ENCODE data around the gene BMPR1B.

The BMPR1B gene

DNA sequence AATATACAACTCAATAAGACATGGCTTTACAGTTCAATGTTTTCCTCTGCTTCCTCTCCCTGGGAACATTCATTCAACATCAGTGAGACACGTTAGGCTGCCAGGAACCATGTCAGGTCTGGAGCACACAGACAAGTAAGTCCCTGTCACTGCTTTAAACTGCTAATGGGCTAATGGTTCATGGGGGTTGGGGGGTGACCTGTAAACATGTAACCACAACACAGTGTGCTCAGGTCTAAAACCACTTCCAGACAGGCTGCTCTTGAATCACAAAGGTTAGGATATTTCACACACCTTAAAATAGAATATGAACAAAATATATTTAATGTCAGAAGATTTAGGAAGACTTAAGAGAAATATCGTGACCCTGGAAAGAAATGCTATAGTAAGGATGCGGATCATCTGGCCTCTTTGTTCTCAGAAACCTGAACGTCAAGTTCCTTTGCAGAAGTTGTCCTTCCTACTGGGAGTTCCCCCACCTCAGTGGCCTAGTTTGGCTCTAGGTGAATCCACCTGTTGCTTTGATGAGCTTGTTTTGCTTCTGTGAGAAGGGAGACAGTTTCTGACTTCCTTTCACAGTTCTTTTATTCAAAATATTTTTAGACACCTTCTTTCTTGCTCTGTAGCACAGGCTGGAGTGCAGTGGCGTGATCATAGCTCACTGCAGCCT lies 431.1 kb downstream of the BMPR1B start:
- no peak for DNase-seq (ENCODE audit: low spot score)

DNA sequence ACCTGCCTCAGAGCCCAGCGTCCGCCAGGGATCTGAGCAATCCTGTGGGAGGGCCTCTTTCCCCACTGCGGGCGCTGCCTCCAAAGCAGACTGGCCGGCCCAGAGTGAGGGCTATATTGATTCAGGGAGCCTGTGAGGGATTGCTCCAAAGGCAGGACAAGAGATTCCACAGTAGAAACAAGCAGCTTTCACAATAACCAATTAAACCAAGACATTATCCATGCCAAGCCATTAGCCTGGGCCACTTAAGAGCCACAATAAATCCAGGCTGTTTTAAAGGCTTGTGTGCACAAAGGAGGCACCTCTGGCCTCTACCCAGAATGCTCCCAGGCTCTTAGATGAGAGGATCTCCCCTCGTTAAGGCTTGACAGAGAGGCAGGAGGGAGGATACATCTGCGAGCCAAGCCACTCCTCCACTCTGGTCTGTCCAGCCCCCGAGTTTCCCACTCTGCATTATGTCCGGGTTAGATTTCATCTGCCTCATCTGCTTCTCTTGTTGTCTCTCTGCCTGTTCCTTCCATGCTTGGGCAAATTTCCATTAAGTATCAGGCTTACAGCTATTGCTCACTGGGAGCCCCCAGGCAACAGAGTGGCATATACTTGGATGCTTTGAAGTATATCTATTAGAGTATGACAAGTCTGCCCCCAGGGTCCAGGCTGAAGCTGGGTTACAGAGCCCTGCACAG lies 433.1 kb downstream of the BMPR1B start:
- DNase-seq (ENCODE audit: low spot score): no peak

DNA sequence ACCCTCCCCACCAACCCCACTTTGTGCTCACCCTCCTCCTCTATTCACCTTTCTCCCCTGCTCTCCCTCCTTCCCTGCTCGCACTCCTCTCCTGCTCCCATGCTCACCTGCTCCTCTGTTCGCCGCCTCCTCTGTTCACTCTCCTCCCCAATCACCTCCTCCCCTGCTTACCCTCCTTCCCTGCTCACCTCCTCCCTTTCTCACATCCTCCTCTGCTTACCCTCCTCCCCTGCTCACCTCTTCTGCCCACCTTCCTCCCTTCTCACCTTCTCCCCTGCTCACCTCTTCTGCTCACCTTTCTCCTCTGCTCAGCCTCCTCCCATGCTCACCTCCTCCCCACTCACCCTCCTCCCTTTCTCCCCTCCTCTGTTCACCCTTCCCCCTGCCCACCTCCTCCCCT lies 433.8 kb downstream of the BMPR1B start:
- DNase-seq (ENCODE audit: low spot score): no peak

DNA sequence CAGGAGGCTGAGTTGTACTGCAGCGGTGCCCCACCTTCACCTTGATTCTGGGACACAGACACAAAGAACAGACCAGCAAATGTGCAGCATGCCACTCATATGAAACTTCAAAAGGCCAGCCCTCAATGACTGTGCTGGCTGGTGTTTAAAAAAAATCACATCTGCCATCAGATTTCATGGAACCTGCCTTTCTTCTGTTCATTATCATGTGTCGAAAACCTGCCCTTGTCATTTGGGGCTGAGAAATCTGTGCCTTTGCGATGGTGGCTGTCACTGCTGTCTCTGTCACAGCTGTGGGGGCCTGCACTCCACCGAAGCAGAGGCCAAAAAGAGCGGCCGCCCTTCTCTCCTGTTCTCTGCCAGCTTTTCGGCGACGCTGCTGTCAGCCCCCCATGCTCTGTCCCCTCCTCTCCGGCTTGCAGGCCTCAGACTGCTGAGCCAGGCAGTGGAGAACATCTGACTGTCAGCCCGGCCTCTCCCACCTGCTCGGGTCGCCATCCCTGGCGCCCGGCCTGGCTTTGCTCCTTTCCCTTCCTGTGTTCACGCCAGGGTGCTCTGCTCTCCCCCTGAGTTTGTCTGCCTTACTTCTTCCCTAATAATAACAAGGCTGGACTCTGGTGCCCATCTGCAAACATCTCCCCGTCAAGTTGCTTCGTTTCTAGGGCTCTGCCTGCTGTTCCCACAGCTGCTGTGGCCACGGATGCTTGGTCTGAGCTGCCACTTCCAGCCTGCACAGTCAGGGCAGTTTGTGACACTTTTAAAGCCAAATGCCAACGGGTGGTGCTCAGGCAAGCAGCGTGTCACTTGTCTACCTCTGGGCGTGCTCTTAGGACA lies 435.9 kb downstream of the BMPR1B start:
- DNase-seq (ENCODE audit: low spot score): no peak

DNA sequence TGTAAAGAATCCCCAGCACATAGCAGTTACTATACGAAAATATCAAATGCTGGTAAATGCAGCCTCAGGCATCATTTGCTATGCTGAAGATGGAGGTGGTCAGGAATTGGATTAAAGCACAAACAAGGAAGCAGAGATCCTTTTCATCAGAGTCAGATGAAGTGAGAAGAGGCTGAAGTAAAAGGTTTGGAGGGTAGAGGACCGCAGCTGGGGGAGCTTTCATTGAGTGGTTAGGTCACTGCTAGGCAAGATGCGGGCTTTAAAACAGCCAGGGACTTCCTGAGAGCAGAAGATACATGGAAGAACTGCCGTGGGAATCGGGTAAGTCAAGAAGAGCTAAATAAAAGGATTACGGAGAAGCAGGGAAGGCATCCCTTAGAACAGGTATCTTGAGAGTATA lies 439.6 kb downstream of the BMPR1B start:
- DNase-seq (ENCODE audit: low spot score): no peak

DNA sequence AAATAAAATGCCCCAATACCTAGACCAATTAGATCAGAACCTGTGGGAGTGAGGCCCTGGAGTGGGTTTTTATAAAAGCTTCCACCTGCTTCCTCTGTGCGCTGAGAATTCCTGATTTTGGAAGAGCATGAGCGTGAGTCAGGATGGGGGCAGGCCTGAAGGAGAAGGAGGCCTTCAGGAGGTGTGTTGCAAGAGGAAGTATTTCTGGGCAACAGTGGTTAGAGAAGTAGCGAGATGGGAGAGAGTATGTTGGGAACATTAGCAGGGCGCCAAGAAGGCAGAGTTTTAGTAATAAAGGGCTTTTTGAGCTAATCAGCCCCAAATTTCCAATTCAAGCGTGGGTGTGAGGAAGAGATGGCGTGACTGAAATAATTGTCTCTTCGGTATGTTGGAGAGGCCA lies 441.2 kb downstream of the BMPR1B start:
- no peak for DNase-seq (ENCODE audit: low spot score)

DNA sequence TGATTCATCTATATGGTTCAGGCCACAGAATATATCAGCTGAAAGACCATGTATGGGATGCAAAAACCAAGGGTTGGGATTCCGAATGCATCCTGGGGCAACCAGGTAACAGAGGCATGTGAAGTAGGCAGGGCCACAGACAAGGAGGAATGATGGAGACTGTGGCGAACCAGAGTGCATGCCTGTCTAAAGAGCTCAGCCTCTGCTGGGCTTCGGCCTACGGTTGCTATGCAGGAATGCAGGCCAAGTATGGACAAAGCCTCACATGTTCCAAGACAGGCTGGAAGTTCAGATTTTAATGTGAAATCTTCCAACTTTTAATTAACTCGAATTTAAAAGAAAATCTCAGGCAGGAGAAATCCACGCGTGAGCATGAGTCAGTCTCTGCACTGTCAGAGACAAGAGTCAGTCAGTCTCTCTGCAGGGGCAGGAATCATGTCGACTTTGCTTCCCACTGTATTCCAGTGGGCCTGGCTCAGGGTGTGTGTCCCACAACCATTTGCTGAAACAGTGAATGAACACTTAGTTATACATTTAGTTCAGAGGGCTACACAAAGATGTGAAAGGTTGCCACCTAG lies 446.6 kb downstream of the BMPR1B start:
- no peak for DNase-seq (ENCODE audit: low spot score)

DNA sequence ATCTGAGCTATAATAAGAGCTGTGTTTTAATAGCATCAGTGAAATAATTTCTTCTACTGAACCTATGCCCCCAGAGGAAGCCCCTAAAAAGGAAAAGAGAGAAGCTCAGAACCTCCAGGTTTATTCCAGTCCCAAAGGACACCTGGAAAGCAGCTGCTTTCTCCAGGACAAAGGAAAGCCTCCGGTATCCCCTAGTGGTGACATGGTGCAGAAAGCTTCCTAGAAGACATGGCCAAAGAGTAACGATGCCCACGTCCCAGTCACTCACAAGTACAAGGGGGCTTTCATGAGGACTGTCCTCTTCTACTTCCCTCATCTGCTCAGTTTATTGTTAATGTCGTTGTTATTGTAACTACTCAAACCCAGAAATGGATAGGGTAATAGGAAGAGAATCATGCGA lies 447.1 kb downstream of the BMPR1B start:
- no peak for DNase-seq (ENCODE audit: low spot score)

All from AG08396 (cell line).